Smooth muscle cell (in vitro differentiated cells): ENCODE measurements around the gene FNDC8. TPM values are rescaled to one million over a fixed set of nuclear protein-coding genes. Genes with fewer than 3 reads are reported as not detected.

Experiments used
- DNase-seq: peaks from one replicate; lab custom pipeline; 2025; ENCODE audit not compliant: unreplicated experiment; lab: John Stamatoyannopoulos, UW
- H2AFZ ChIP-seq: fragments of 200-600 bp; sonication (generic); 2 replicates; pipeline ENCODE4 v1.6.0; 2016; ENCODE audit warnings: antibody characterized with exemption, low read depth, mild to moderate bottlenecking
- H3F3A ChIP-seq: fragments of 200-600 bp; sonication (generic); 2 replicates; pipeline ENCODE4 v1.6.0; 2017; ENCODE audit warnings: antibody characterized with exemption, low read depth
- H3K27ac ChIP-seq: fragments of 200-600 bp; sonication (generic); 2 replicates; pipeline ENCODE4 v1.5.1; 2016; ENCODE audit warnings: low read depth, mild to moderate bottlenecking
- H3K27me3 ChIP-seq: fragments of 200-600 bp; sonication (generic); 2 replicates; pipeline ENCODE4 v1.6.1; 2016; ENCODE audit warnings: low read depth, mild to moderate bottlenecking
- H3K36me3 ChIP-seq: fragments of 200-600 bp; sonication (generic); 2 replicates; pipeline ENCODE4 v1.5.1; 2016; ENCODE audit warnings: low read depth
- H3K4me1 ChIP-seq: fragments of 200-600 bp; sonication (generic); 2 replicates; pipeline ENCODE4 v1.5.1; 2016; ENCODE audit warnings: low read depth
- H3K4me2 ChIP-seq: fragments of 200-600 bp; sonication (generic); 2 replicates; pipeline ENCODE4 v1.6.0; 2016; ENCODE audit warnings: mild to moderate bottlenecking
- H3K4me3 ChIP-seq: fragments of 200-600 bp; sonication (generic); 2 replicates; pipeline ENCODE4 v1.5.1; 2016; ENCODE audit warnings: mild to moderate bottlenecking
- H3K79me2 ChIP-seq: fragments of 200-600 bp; sonication (generic); 2 replicates; pipeline ENCODE4 v1.6.0; 2016; ENCODE audit warnings: low read depth, mild to moderate bottlenecking
- H3K9ac ChIP-seq: fragments of 200-600 bp; sonication (generic); 2 replicates; pipeline ENCODE4 v1.6.0; 2016; ENCODE audit warnings: low read depth
- H3K9me3 ChIP-seq: fragments of 200-600 bp; sonication (generic); replicated peaks from 2 replicates; pipeline ENCODE4 v1.5.1; 2016; ENCODE audit warnings: low read depth
- H4K20me1 ChIP-seq: fragments of 200-600 bp; sonication (generic); 2 replicates; pipeline ENCODE4 v1.6.0; 2016; ENCODE audit warnings: low read depth
- WGBS: methylation state at CpG from one replicate; pipeline ENCODE4 v1.1.7; 2016; ENCODE audit warnings: low lambda C conversion rate; 5-methylcytosine and 5-hydroxymethylcytosine counted together
- polyA plus RNA-seq: library from polyadenylated mRNA; unstranded; fragments of >200 nt; fragmentation: Nextera tagmentation; extraction: Ambion mirVana; gene quantifications from 2 replicates; pipeline ENCODE4 v1.2.1, GENCODE V29; 2016
- total RNA-seq: library from RNA; depleted of rRNA; stranded (reverse); fragments of >200 nt; gene quantifications from 2 replicates; pipeline ENCODE4 v1.2.3, GENCODE V29; 2014
- TF ChIP-seq, protein P1 (sequence below): fragments of 200-600 bp; sonication (generic); IDR thresholded peaks from 2 replicates; pipeline ENCODE4 v1.5.1; 2017; ENCODE audit warnings: borderline replicate concordance, mild to moderate bottlenecking, antibody characterized with exemption; ENCODE audit not compliant: insufficient read depth, poor library complexity, severe bottlenecking

The FNDC8 gene
- total and polyA plus RNA-seq, 2 experiments from 2014 or later = not detected

- Histone ChIP-seq H3K79me2 (no peaks in the 10 kb centered on the region), H3K4me1 (no peaks in the 10 kb centered on the region), H3K36me3 (no peaks in the 10 kb centered on the region), H3K9ac (no peak overlapping the region), H3K9me3 (no peaks in the 10 kb centered on the region), H3F3A (no peaks in the 10 kb centered on the region), H4K20me1 (no peaks in the 10 kb centered on the region), H3K4me3 (no peak overlapping the region), H2AFZ (no peak overlapping the region), H3K4me2 (no peak overlapping the region), H3K27ac (no peak overlapping the region), H3K27me3 (no peaks in the 10 kb centered on the region)
- no peak for DNase-seq
- 88% methylated on average over 13 of the region's 13 CpGs for WGBS
- TF ChIP-seq, protein P1, sequence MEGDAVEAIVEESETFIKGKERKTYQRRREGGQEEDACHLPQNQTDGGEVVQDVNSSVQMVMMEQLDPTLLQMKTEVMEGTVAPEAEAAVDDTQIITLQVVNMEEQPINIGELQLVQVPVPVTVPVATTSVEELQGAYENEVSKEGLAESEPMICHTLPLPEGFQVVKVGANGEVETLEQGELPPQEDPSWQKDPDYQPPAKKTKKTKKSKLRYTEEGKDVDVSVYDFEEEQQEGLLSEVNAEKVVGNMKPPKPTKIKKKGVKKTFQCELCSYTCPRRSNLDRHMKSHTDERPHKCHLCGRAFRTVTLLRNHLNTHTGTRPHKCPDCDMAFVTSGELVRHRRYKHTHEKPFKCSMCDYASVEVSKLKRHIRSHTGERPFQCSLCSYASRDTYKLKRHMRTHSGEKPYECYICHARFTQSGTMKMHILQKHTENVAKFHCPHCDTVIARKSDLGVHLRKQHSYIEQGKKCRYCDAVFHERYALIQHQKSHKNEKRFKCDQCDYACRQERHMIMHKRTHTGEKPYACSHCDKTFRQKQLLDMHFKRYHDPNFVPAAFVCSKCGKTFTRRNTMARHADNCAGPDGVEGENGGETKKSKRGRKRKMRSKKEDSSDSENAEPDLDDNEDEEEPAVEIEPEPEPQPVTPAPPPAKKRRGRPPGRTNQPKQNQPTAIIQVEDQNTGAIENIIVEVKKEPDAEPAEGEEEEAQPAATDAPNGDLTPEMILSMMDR = no peak
These were observed 31.2 kb downstream of the FNDC8 start for GRCh38 chr17:35152421-35153140.

DNA sequence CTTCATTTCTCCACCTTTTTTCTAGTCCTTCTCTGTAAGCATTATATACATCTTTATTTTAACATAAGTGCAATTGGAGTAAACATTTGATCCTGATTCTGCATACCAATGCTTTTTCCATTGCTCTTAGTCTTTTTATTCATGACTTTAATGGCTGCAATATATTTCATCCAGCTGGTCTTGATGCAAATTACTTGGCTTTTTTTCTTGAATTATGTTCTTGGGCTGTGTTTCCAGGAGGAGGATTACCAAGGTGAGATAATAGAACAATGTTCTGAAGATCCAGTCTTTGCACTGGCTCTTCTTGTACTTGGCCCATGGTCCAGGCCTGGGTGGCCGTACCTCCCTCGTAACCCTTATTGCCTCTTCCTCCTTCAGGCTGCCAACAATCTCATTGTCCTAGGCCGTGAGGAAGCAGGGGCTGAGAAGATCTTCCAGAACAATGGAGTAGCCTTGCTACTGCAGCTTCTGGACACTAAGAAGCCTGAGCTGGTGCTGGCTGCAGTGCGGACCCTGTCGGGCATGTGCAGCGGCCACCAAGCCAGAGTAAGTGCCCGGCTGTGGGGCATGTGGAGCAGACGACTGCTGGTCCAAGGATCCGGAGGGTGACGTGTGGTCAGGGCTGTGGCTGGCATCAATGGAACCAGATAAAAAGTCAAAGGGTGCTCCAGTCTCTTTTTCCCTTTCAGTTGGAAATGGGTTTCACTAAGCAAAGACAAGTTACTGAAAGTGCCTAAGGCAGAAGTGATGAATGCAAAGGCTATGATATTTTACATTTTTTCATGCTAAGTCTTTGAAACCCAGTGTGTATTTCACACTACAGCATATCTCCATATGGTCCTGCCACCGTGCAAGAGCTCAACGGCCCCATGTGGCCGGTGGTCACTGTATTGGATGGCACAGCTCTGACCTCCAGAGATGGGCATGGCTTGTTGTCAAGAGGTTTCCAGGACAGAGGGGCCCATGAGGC, 33.1 kb downstream of the FNDC8 start:
- Histone ChIP-seq H3K4me2 (no peak overlapping the region), H3K79me2 (no peaks in the 10 kb centered on the region), H3K9me3 (no peaks in the 10 kb centered on the region), H3K27me3 (peaks cover 4% of the 10 kb centered on the region), H3F3A (no peaks in the 10 kb centered on the region), H3K4me1 (no peaks in the 10 kb centered on the region), H3K4me3 (no peak overlapping the region), H3K9ac (no peak overlapping the region), H2AFZ (no peak overlapping the region), H3K27ac (no peak overlapping the region), H3K36me3 (no peaks in the 10 kb centered on the region), H4K20me1 (no peaks in the 10 kb centered on the region)
- WGBS = 90% methylated on average over 13 of the region's 13 CpGs
- DNase-seq = no peak
- TF ChIP-seq, protein P1 = no peak

DNA sequence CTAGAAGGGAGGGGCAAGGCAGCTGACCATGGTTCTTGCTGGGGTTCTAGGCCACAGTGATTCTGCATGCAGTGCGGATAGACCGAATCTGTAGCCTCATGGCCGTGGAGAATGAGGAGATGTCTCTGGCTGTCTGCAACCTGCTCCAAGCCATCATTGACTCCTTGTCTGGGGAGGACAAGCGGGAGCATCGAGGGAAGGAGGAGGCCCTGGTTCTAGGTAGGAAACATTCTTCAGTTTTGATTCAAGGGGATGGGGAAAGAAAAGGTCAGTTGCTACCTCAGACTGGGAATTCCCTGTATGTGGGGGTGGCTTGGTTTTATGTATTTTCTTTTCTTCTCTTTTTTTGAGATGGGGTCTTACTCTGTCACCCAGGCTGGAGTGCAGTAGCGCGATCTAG, 33.8 kb downstream of the FNDC8 start:
- H3F3A ChIP-seq = no peaks in the 10 kb centered on the region
- no peak overlapping the region for H3K4me2 ChIP-seq
- no peak overlapping the region for H3K27ac ChIP-seq
- WGBS = 95% methylated on average over 7 of the region's 7 CpGs
- no peak overlapping the region for H3K4me3 ChIP-seq
- TF ChIP-seq, protein P1 = no peak
- H3K9me3 ChIP-seq = no peaks in the 10 kb centered on the region
- H3K27me3 ChIP-seq = peaks cover 4% of the 10 kb centered on the region
- no peak overlapping the region for H3K9ac ChIP-seq
- no peak for DNase-seq
- no peaks in the 10 kb centered on the region for H3K79me2 ChIP-seq
- H4K20me1 ChIP-seq = no peaks in the 10 kb centered on the region
- no peaks in the 10 kb centered on the region for H3K4me1 ChIP-seq
- no peak overlapping the region for H2AFZ ChIP-seq
- no peaks in the 10 kb centered on the region for H3K36me3 ChIP-seq
